Measurements from ENCODE around the gene B4GALT6.

B4GALT6 gene

DNA sequence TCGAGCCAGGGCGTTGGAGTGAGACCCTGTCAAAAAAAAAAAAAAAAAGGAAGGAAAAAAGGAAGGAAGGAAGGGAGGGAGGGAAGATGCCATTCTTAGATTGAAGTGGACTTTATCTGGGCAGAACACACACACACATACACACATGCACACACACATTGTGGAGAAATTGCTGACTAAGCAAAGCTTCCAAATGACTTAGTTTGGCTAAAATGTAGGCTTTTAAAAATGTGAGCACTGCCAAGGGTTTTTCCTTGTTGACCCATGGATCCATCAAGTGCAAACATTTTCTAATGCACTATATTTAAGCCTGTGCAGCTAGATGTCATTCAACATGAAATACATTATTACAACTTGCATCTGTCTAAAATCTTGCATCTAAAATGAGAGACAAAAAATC lies 93.3 kb downstream of the B4GALT6 start:
- DNase-seq = no peak

DNA sequence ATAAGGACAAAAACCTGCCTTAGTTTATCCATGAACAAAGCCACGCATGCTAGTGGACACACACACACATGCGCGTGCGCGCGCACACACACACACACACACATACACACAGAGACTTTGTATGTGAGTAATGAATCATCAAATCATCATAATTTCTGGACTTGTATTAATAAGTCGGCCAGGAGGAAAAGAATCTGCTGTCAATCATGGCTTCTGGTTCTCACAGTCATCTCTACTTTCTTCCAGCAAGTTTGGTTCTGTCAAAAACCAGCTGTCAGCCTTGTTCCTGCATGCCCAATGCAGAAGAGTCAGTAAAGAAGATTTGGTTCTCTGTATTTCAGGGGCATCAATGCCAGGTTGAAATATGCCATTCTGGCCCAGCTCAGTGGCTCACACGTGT lies 93.8 kb downstream of the B4GALT6 start:
- no peak for DNase-seq

DNA sequence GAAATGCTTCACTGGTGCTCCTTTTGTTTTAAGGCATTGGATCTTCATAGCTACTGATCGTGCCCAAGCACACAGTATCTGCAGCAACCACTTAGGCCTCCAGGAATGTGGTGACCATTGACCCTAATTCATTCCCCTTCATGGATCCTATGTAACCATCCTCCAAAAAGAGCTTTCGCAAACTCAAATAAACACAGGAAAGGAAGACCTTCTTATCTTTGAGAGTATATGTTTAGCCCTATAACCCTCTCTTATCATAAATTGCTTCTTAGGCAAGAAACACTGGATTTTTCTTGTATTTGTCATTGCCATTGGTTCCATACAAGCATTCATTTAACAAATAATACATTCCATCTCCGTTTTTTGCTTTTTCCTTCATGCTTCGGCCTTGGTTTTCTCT lies 96.9 kb downstream of the B4GALT6 start:
- no peak for DNase-seq

DNA sequence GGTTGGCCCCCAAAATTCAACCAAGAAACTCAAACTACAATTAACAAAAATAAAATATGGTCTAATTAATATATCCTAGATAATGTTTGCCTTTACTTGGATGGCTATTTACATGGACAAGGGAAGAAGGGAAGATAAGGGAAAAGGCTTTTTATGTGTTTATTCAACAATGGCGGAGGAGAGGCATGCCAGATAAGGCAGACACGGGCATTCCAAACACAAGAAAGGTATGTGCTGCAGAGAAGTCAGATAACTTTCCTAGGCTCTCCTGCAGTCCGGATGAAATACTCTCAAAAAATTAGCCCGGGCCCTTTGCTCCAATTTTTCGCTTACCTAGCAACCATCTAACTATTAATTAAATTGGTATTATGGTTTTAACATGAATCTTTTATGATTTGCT lies 97.8 kb downstream of the B4GALT6 start:
- no peak for DNase-seq

GRCh38 chr18:31585991-31586390 lies 98.4 kb downstream of the B4GALT6 start:
- no peak for DNase-seq

GRCh38 chr18:31583185-31583854 lies 101.1 kb downstream of the B4GALT6 start:
- DNase-seq = no peak

DNA sequence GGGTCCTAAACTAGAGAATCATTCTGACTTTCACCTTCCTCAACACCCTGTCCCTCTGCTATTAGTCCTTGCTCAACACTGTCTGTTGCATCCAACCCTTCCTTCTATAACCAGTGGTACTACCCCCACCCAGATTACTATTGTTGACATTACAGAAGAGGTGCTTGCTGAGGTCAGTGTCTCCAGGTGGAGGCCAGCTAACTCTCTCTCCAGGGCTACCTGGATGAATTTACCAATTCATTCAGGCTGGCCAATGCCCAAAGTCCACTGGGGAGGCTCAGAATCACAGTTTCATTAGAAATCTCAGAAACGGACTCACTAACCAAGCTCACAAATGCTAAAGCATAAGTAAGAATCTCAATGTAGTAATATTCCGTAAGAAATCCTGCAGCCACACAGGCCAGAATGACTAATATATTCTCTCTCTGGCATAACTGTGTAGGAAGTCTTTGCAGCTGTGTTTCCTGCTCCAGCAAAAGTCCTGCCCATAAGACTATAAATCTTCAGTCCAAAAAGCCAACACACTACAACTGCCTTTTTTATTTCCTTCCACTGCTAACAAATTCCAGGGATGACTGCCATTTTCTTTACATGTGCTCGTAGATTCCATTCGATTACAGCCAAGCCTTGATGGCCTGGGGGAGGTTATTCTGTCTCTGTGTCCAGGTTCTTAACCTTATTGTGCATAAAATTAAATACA lies 102.7 kb downstream of the B4GALT6 start:
- DNase-seq = no peak

DNA sequence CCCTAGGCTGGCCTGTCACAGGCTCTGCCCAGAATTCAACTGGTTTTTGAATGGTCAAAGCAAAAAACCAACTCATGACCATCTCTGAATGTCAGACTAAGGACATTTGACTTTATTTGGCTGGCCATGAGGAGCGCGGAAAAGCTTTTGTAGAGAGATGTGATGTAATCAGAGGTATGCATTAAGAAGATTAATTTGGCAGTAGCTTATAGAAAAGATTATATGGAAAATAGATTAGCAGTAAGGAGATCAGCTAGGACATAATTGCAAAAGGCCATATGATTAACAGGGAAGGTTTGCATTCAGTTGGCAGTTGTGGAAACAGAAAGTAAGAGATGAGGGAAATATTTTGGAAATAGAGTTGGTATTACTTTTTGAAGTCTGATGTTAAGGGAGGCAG lies 105.0 kb downstream of the B4GALT6 start:
- no peak for DNase-seq

GRCh38 chr18:31578126-31578525 lies 106.3 kb downstream of the B4GALT6 start:
- DNase-seq = no peak

DNA sequence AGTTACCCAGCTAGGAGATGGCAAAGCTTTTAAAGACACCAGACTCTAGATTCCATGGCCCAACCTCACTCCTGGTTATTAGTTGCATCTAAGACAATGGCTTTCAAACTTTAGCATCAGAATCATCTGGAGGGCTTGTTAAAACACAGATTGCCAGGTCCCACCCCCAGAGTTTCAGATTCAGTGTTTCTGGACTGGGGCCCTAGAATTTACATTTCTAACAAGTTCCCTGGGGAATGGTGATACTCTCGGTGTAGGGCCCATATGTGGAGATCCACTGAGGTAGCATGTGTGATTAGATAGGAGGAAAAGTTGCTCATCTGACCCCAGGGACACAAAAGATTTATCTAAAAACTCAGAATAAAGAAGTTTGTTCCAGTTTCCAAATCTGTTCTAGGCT lies 107.2 kb downstream of the B4GALT6 start:
- DNase-seq = no peak

- no peak for DNase-seq
Measured at GRCh38 chr18:31576670-31577069, 107.7 kb downstream of the B4GALT6 start.

DNA sequence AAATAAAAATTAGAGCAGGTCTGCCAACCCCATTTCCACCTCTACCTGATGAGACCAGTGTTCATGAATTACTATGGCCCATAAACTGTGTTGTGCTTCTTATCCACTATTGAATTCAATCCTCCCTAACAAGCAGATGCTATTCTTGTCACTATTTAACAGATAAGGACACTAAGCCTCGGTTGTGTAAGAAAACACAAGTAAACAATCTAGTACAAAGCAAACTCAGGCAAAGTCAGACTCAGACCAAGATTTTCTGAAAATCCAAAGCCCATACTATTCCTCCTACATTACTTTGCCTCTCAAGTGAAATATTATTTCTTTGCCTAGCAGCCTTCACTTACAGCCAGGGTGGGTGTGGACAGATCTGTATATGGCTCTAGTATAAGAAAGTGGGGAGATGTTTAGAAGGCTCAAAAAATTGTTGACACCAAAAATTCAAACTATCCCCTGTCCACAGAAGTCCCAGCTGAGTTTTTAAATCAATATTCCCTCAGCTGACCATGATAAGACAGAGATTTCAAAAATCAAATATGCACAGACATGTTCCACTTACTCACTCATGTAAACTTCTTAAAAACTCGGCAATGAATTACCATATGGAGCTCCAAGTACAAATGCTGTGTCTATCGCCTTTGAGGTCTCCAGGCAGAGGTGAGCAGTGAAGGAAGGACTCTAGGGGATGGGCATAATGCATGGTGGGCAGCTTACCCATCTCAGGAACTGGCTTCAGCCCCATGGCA lies 108.7 kb downstream of the B4GALT6 start:
- DNase-seq = no peak

GRCh38 chr18:31574359-31574758 lies 110.0 kb downstream of the B4GALT6 start:
- DNase-seq = no peak
